ENCODE results near the gene COL9A1.
"Not testable (repeated sequence)": the region's sequence is repeated elsewhere in the genome, so short reads cannot be mapped to it uniquely, and the experiment has no call there.

COL9A1 gene

GRCh38 chr6:70303034-70303525, at the start of gene COL9A1:
Gene COL9A1, minus strand, starts transcription at chr6:70303084. Its CDS starts 160 bp downstream, at chr6:70302924.
- no peak for DNase-seq (ENCODE audit: low read depth)

GRCh38 chr6:70351461-70351860, 48.6 kb upstream of the COL9A1 start:
- TF ChIP-seq CTCF (conservative IDR thresholded peaks at IDR 0.05; ENCODE audit: low read depth, low read length), result no peak
- DNase-seq (ENCODE audit: low read depth), result no peak
- no peak overlapping the region for H3K4me3 ChIP-seq (ENCODE audit: low read length)

More at GRCh38 chr6:70303034-70303525, at the start of gene COL9A1:
- no peak for TF ChIP-seq CTCF (conservative IDR thresholded peaks at IDR 0.05; ENCODE audit: low read depth, low read length)
- no peak within 1 kb of the TSS for H3K4me3 ChIP-seq (ENCODE audit: low read length)

- DNase-seq (ENCODE audit: low read depth), result no peak
- no peak overlapping the region for H3K4me3 ChIP-seq (ENCODE audit: low read length)
- TF ChIP-seq CTCF (conservative IDR thresholded peaks at IDR 0.05; ENCODE audit: low read depth, low read length), result no peak
These were observed 42.7 kb upstream of the COL9A1 start for GRCh38 chr6:70345619-70346018.

- no peak overlapping the region for H3K4me3 ChIP-seq (ENCODE audit: low read length)
- DNase-seq (ENCODE audit: low read depth), result no peak
- TF ChIP-seq CTCF (conservative IDR thresholded peaks at IDR 0.05; ENCODE audit: low read depth, low read length), result no peak
These were observed 40.4 kb upstream of the COL9A1 start for GRCh38 chr6:70343313-70343712.

- not testable (repeated sequence) for DNase-seq (ENCODE audit: low read depth)
These were observed 36.9 kb upstream of the COL9A1 start for GRCh38 chr6:70339810-70340209.

GRCh38 chr6:70338775-70339174, 35.9 kb upstream of the COL9A1 start:
- TF ChIP-seq CTCF (conservative IDR thresholded peaks at IDR 0.05; ENCODE audit: low read depth, low read length), result no peak
- H3K4me3 ChIP-seq (ENCODE audit: low read length), result no peak overlapping the region
- DNase-seq (ENCODE audit: low read depth), result no peak

More at GRCh38 chr6:70339810-70340209, 36.9 kb upstream of the COL9A1 start:
- not testable (repeated sequence) for H3K4me3 ChIP-seq (ENCODE audit: low read length)

- H3K4me3 ChIP-seq (ENCODE audit: low read length), result no peak overlapping the region
- no peak for TF ChIP-seq CTCF (conservative IDR thresholded peaks at IDR 0.05; ENCODE audit: low read depth, low read length)
- DNase-seq (ENCODE audit: low read depth), result no peak
These were observed 34.8 kb upstream of the COL9A1 start for GRCh38 chr6:70337743-70338105.
